PC-3 (cell line): ENCODE results near the gene USP9X.

ENCODE experiments used
- EZH2 ChIP-seq: fragments of 300-600 bp; sonication (generic); IDR thresholded peaks from one replicate; pipeline ENCODE4 v1.6.1; 2017; ENCODE audit warnings: antibody characterized with exemption, mild to moderate bottlenecking, low read length; ENCODE audit not compliant: unreplicated experiment
- EZH2phosphoT487 ChIP-seq: fragments of 300-600 bp; sonication (generic); IDR thresholded peaks from 2 replicates; pipeline ENCODE4 v1.6.1; 2018; ENCODE audit warnings: mild to moderate bottlenecking, antibody characterized with exemption, low read length, borderline replicate concordance
- TF ChIP-seq, protein P1 (sequence below): fragments of 300-600 bp; sonication (generic); conservative IDR thresholded peaks from 2 replicates; pipeline ENCODE4 v1.5.1; 2017; ENCODE audit warnings: antibody characterized with exemption, low read depth, mild to moderate bottlenecking, low read length

GRCh38 chrX:41050359-41050758 lies 34.9 kb upstream of the USP9X start:
- TF ChIP-seq, protein P1, sequence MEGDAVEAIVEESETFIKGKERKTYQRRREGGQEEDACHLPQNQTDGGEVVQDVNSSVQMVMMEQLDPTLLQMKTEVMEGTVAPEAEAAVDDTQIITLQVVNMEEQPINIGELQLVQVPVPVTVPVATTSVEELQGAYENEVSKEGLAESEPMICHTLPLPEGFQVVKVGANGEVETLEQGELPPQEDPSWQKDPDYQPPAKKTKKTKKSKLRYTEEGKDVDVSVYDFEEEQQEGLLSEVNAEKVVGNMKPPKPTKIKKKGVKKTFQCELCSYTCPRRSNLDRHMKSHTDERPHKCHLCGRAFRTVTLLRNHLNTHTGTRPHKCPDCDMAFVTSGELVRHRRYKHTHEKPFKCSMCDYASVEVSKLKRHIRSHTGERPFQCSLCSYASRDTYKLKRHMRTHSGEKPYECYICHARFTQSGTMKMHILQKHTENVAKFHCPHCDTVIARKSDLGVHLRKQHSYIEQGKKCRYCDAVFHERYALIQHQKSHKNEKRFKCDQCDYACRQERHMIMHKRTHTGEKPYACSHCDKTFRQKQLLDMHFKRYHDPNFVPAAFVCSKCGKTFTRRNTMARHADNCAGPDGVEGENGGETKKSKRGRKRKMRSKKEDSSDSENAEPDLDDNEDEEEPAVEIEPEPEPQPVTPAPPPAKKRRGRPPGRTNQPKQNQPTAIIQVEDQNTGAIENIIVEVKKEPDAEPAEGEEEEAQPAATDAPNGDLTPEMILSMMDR, result no peak
- TF ChIP-seq EZH2phosphoT487, result no peak
- TF ChIP-seq EZH2, result no peak
